Measurements from ENCODE around the gene SDR42E1. TPM values are rescaled to one million over a fixed set of nuclear protein-coding genes. Genes with fewer than 3 reads are reported as not detected.

Gene SDR42E1
- polyA plus RNA-seq, 2 of the 4 experiments (the other 2 are of a cell fraction): 1.7 to 5.2 TPM

DNA sequence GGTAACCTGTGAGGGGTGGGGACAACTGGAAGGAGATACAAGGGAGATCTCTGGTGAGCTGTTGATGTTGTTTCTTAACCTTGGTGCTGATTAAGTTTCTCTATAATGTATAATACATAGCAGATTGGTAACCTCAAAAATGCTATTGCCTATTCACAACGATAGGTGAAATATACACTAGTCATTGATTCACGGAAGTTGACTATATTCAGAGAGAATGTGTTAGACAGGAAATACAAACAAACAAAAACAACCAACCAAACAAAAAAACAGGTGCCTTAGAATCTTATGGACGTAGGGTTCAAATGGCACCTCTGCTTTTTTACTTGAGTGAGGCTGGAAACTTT is 45.3 kb upstream of the SDR42E1 start:
- WGBS (ENCODE audit: missing lambda C conversion rate): 53% methylated on average over 3 of the region's 3 CpGs
- no peak overlapping the region for H3K4me3 ChIP-seq
- H3K4me1 ChIP-seq: no peaks in the 10 kb centered on the region
- DNase-seq (ENCODE audit: low read depth in 1 of 2, low spot score in 1 of 2) (no peak), ATAC-seq (no peak), FAIRE-seq (no peak)
- no peak overlapping the region for H3K4me2 ChIP-seq
- ChIA-PET CTCF (interaction anchor here (0.6 kb wide), 2 partner anchors 12 to 17 kb away, joined by 3 read pairs; no protein-coding TSS in a partner anchor), POLR2A (no interaction called here)
- no peaks in the 10 kb centered on the region for H3K9me3 ChIP-seq
- TF ChIP-seq HOXB5 (CRISPR knock-in tag; IDR thresholded peaks at IDR 0.05) (no peak), CHD2 (IDR thresholded peaks at IDR 0.05; ENCODE audit: low read length, partially characterized antibody) (no peak), REST (IDR thresholded peaks at IDR 0.05) (no peak), ZSCAN20 (CRISPR knock-in tag; IDR thresholded peaks at IDR 0.05) (no peak), JUN (IDR thresholded peaks at IDR 0.05) (no peak), MAZ (IDR thresholded peaks at IDR 0.05; ENCODE audit: borderline replicate concordance, low read depth, low read length) (no peak), SMC3 (IDR thresholded peaks at IDR 0.05) (no peak), POLR2AphosphoS2 (conservative IDR thresholded peaks at IDR 0.05; ENCODE audit: low read length) (no peak), ESRRA (IDR thresholded peaks at IDR 0.05; ENCODE audit: borderline replicate concordance, low read length) (no peak), RCOR1 (IDR thresholded peaks at IDR 0.05; ENCODE audit: low read depth, low read length) (no peak), BHLHE40 (IDR thresholded peaks at IDR 0.05; ENCODE audit: low read depth, low read length) (no peak), HDAC2 (IDR thresholded peaks at IDR 0.05) (no peak), MAFK (IDR thresholded peaks at IDR 0.05; ENCODE audit: partially characterized antibody) (no peak), CEBPB (IDR thresholded peaks at IDR 0.05) (no peak), FOSL2 (IDR thresholded peaks at IDR 0.05) (no peak), FOSL2 (CRISPR knock-in tag; IDR thresholded peaks at IDR 0.05) (no peak), NR3C1 (IDR thresholded peaks at IDR 0.05) (no peak), EP300 (IDR thresholded peaks at IDR 0.05) (no peak), HOXB13 (CRISPR knock-in tag; IDR thresholded peaks at IDR 0.05; ENCODE audit: low read depth) (no peak), BCL3 (IDR thresholded peaks at IDR 0.05) (no peak)
- TF ChIP-seq, protein P1, sequence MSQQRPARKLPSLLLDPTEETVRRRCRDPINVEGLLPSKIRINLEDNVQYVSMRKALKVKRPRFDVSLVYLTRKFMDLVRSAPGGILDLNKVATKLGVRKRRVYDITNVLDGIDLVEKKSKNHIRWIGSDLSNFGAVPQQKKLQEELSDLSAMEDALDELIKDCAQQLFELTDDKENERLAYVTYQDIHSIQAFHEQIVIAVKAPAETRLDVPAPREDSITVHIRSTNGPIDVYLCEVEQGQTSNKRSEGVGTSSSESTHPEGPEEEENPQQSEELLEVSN (IDR thresholded peaks at IDR 0.05; ENCODE audit: borderline replicate concordance, low read depth): no peak
- H3K27ac ChIP-seq: no peak overlapping the region

DNA sequence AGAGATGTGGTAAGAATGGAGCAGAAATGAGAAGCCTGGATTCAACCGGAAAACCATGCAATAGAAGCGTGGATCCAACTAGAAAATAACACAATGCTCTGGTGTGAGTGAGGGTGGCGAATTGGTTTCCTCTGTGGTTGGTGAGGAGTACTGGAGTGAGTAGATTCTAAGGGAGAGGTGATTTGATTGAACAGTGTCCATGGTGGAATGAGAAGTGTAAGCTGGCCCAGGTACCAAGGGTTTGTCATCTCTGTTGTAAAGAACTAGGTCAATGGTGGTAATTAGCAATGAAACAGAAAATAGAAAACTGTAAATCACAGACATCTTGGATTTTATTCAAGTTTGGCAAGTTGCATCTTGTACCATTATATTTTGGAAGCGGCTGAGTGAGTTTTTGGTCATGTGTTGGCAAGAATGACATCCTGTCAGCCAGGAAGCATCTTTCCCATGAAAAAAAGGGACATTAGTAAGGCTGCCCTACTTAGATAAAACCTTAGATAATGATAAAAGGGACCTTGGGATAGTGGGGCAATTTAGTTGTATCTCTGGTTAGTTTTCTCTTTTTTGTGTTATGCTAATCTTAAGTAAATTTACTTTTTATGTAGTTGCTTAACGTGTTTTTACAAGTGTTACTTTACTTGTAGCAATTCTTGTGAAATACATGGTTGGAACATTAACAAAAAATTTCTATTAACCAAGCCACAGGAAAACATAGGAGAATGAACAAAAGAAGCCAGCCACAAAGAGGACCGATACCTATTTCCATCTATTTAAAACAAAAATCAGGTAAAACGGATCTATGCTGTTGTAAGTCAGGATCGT is 44.7 kb upstream of the SDR42E1 start:
- POLR2A ChIA-PET: no interaction called here

More for the DNA sequence above, 44.7 kb upstream of the SDR42E1 start:
- no peak overlapping the region for H3K4me3 ChIP-seq
- no peak overlapping the region for H3K27ac ChIP-seq
- H3K4me1 ChIP-seq: no peaks in the 10 kb centered on the region
- H3K4me2 ChIP-seq: no peak overlapping the region
- DNase-seq (ENCODE audit: low read depth in 1 of 2, low spot score in 1 of 2) (no peak), FAIRE-seq (no peak), ATAC-seq (no peak)
- TF ChIP-seq TFCP2L1 (CRISPR knock-in tag; IDR thresholded peaks at IDR 0.05) (no peak), NR3C1 (IDR thresholded peaks at IDR 0.05) (no peak), CHD4 (IDR thresholded peaks at IDR 0.05; ENCODE audit: borderline replicate concordance) (no peak), CEBPB (IDR thresholded peaks at IDR 0.05) (no peak), HOXA7 (CRISPR knock-in tag; IDR thresholded peaks at IDR 0.05) (no peak), EHF (CRISPR knock-in tag; IDR thresholded peaks at IDR 0.05) (no peak), GATA3 (IDR thresholded peaks at IDR 0.05; ENCODE audit: borderline replicate concordance) (no peak), POLR2A (IDR thresholded peaks at IDR 0.05; ENCODE audit: low read length) (no peak)
- TF ChIP-seq, protein P1 (IDR thresholded peaks at IDR 0.05; ENCODE audit: borderline replicate concordance, low read depth): no peak
- WGBS (ENCODE audit: missing lambda C conversion rate): 8% methylated on average over 8 of the region's 8 CpGs
- no peaks in the 10 kb centered on the region for H3K9me3 ChIP-seq
- CTCF ChIA-PET: interaction anchor here (1.3 kb wide), 1 partner anchor 115 kb away, joined by 5 read pairs; no protein-coding TSS in a partner anchor
